GM12878 (cell line): ENCODE results near the gene INPP4B.

Experiments
- POU2F2 ChIP-seq: IDR thresholded peaks from 3 replicates; pipeline ENCODE4 v1.6.1; 2011; ENCODE audit warnings: low read depth, mild to moderate bottlenecking, low read length, borderline replicate concordance
- REST ChIP-seq: IDR thresholded peaks from 2 replicates; pipeline ENCODE4 v1.6.1; 2012; ENCODE audit warnings: mild to moderate bottlenecking, low read depth, low read length
- TF ChIP-seq, protein P1 (sequence below): IDR thresholded peaks from 2 replicates; pipeline ENCODE4 v1.6.1; 2011; ENCODE audit warnings: low read depth, mild to moderate bottlenecking, low read length, moderate library complexity, borderline replicate concordance; ENCODE audit errors: extremely low read depth

DNA sequence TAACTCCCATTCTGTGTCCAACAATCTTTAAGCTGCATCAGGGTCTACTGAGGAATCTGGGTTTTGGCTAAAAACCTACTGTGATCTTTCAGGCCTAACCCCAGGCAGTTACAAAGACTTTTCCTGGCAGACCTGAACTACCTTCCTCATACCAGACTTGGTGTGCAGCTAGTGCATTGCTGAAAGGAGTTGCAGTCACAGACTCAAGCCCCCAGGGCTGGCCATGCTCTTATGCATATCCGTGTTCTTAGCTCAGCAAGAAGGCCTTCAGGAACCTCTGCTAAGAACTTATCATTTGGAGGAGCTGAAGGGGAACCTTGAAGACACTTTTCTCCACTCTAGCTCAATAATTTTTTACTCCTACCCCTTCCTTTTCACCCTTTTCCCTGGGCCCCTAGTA is 147.5 kb downstream of the INPP4B start:
- TF ChIP-seq POU2F2 (no peak), REST (no peak)
- TF ChIP-seq, protein P1, sequence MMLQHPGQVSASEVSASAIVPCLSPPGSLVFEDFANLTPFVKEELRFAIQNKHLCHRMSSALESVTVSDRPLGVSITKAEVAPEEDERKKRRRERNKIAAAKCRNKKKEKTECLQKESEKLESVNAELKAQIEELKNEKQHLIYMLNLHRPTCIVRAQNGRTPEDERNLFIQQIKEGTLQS = no peak
